22Rv1 (cell line): ENCODE results near the gene STK32A.
A peak's percentile ranks its signal among the peaks of the same experiment; 100 is the strongest.

ENCODE experiments used
- H3K27ac ChIP-seq: fragments of 450-650 bp; 2 replicates; pipeline ENCODE4 v1.5.1; 2017
- ZFX ChIP-seq: fragments of 450-650 bp; IDR thresholded peaks from 2 replicates; pipeline ENCODE4 v1.6.1; 2017; ENCODE audit warnings: antibody characterized with exemption, borderline replicate concordance
- TF ChIP-seq, protein P1 (sequence below): fragments of 450-650 bp; IDR thresholded peaks from 2 replicates; pipeline ENCODE4 v1.5.1; 2017; ENCODE audit warnings: mild to moderate bottlenecking

STK32A gene

DNA sequence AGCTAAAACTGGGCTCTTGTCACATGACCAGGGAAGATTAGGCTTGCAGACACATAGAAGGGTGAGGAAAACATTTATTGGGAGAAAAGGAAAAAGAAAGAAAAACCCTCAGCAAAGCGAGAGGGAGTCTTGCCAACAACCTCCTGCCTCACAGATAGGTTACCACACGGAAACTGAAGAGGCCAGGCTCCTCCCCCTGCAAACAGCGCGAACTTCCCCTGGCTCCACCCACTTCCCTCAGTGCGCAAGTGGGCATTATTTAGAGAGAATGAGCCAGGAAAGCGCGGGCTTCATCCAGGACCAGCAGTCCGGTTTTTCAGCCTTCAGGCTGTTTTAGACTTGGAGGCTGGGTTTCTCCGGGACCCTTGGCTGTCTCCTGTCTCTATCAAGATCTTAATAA lies 70.3 kb downstream of the STK32A start:
- no peak for TF ChIP-seq ZFX
- TF ChIP-seq, protein P1, sequence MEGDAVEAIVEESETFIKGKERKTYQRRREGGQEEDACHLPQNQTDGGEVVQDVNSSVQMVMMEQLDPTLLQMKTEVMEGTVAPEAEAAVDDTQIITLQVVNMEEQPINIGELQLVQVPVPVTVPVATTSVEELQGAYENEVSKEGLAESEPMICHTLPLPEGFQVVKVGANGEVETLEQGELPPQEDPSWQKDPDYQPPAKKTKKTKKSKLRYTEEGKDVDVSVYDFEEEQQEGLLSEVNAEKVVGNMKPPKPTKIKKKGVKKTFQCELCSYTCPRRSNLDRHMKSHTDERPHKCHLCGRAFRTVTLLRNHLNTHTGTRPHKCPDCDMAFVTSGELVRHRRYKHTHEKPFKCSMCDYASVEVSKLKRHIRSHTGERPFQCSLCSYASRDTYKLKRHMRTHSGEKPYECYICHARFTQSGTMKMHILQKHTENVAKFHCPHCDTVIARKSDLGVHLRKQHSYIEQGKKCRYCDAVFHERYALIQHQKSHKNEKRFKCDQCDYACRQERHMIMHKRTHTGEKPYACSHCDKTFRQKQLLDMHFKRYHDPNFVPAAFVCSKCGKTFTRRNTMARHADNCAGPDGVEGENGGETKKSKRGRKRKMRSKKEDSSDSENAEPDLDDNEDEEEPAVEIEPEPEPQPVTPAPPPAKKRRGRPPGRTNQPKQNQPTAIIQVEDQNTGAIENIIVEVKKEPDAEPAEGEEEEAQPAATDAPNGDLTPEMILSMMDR: no peak
- H3K27ac ChIP-seq: no peak overlapping the region

- no peak for TF ChIP-seq ZFX
- TF ChIP-seq, protein P1: no peak
- no peak overlapping the region for H3K27ac ChIP-seq
Observed at GRCh38 chr5:147306351-147306750, 71.5 kb downstream of the STK32A start.

GRCh38 chr5:147307170-147307569 lies 72.3 kb downstream of the STK32A start:
- H3K27ac ChIP-seq: no peak overlapping the region
- TF ChIP-seq, protein P1: no peak
- TF ChIP-seq ZFX: no peak

- H3K27ac ChIP-seq: peak overlapping the region; percentile 48
- TF ChIP-seq, protein P1: no peak
- TF ChIP-seq ZFX: no peak
Observed at GRCh38 chr5:147309621-147310020, 74.8 kb downstream of the STK32A start.

- TF ChIP-seq, protein P1: no peak
- no peak for TF ChIP-seq ZFX
- H3K27ac ChIP-seq: peak overlapping the region; percentile 48
Observed at GRCh38 chr5:147310059-147310704, 75.4 kb downstream of the STK32A start.

DNA sequence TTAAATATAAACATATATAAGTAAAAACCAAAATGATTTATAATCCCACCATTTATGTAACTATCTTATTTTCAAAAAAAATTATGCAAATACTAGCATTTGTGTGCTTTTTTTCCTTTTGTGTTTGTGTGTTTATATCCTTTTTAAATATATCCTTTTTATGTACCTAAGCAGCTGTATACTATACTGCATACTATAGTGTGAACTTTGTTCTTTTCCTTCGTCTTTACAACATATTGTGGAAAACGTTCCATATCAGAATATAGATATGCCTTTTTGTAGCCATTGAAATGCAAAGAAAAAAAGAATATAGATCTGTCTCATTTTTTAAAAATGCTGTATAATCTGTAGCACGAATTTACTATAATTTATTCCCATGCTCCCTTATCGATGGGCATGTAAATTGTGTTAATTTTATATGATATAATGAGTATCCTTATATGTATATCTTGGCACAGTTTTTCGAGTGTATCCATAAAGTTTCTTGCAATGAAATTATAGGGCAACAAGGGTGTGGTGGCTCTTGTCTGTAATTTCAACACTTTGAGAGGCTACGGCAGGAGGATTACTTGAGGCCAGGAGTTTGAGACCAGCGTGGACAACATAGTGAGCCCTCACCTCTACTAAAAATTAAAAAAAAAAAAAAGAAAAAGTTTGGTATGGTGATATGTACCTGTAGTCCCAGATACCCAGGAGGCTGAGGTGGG lies 83.3 kb downstream of the STK32A start:
- TF ChIP-seq, protein P1: no peak
- TF ChIP-seq ZFX: no peak
- H3K27ac ChIP-seq: no peak overlapping the region

DNA sequence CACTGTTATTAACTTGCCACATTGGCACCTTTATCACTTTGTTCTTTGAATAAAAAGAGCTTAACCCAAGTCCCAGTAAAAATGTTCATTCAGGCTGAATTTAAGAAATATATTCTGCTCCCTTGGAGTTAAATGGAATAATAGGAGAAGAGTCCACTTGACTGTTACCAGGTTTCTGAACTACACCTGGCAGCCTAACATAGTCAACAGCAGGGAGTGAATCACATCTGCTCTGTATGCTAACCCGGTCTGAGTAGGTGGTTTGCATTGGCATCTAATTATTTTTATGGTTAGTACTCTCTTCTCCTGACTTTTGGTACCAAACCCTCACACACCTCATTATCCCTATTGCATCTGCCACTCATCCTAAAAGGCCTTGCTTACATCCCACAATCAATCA lies 86.7 kb downstream of the STK32A start:
- TF ChIP-seq ZFX: no peak
- TF ChIP-seq, protein P1: no peak
- no peak overlapping the region for H3K27ac ChIP-seq
